ENCODE data around the gene ZNF827.

The ZNF827 gene

DNA sequence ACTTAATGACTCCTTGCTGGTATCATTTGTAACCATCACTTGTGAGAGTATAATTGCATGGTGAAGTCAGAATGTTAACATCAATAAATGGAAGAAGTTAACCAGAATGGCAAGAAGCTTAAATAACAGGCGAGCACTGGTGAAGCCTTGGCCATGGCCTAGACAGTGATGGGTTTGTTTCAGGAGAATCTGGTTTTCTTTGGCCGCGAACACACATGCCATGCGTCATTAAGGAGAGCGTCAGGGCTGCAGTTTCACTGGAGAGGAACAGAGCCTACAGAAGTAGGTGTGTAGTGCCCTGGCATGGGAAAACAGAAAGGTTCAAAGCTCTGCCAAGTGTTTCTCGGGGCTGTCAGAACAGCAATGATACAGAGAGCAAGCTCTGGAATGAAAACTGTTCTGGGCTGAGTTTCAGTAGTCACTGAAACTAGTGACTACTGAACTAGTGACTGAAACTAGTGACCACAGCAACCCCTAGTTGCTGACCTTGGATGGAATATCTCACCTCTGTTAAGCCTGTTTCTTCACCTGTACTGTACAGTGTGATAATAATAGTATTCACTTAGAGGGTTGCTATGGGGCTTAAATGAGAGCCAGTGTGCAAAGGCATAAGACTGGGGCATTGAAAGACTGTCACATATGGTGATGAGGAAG lies 164.9 kb downstream of the ZNF827 start:
- H3K9me3 ChIP-seq (ENCODE audit: control insufficient read depth, low read length): no peaks in the 10 kb centered on the region
- no peak for DNase-seq
- H3K27ac ChIP-seq (ENCODE audit: insufficient read depth, low read length, poor library complexity, severe bottlenecking): no peak overlapping the region
- H3K4me1 ChIP-seq (ENCODE audit: control insufficient read depth, insufficient read depth, low read length, poor library complexity, severe bottlenecking): no peaks in the 10 kb centered on the region
- H3K36me3 ChIP-seq (ENCODE audit: control insufficient read depth, insufficient read depth, low read length): peaks cover 22% of the 10 kb centered on the region
- no peaks in the 10 kb centered on the region for H3K27me3 ChIP-seq (replicated peaks; ENCODE audit: control insufficient read depth, insufficient read depth, low read length, poor library complexity, severe bottlenecking)
- H3K4me3 ChIP-seq (ENCODE audit: insufficient read depth, low read depth, low read length, poor library complexity, severe bottlenecking): no peak overlapping the region

DNA sequence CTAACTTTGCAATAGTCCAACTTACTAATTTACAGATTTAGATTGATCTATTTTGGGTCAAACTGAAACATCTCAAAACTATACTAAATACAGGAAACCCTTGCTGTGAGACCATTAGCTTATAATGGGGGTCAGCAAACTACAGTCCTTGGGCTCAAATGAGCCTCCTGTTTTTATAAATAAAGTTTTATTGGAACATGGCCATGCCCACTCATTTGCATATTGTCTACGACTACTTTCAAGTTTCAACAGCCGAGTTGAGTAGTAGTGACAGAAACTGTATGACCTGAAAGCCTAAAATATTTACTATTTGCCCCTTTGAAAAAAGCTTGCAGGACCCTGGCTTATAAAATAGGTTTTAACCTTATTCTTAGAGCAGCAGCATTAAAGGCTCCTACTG lies 166.3 kb downstream of the ZNF827 start:
- Histone ChIP-seq H3K27ac (ENCODE audit: insufficient read depth, low read length, poor library complexity, severe bottlenecking) (no peak overlapping the region), H3K4me3 (ENCODE audit: insufficient read depth, low read depth, low read length, poor library complexity, severe bottlenecking) (no peak overlapping the region), H3K9me3 (ENCODE audit: control insufficient read depth, low read length) (no peaks in the 10 kb centered on the region), H3K4me1 (ENCODE audit: control insufficient read depth, insufficient read depth, low read length, poor library complexity, severe bottlenecking) (no peaks in the 10 kb centered on the region), H3K27me3 (replicated peaks; ENCODE audit: control insufficient read depth, insufficient read depth, low read length, poor library complexity, severe bottlenecking) (no peaks in the 10 kb centered on the region), H3K36me3 (ENCODE audit: control insufficient read depth, insufficient read depth, low read length) (peaks cover 18% of the 10 kb centered on the region)
- DNase-seq: no peak

- H3K9me3 ChIP-seq (ENCODE audit: control insufficient read depth, low read length): no peaks in the 10 kb centered on the region
- H3K27ac ChIP-seq (ENCODE audit: insufficient read depth, low read length, poor library complexity, severe bottlenecking): no peak overlapping the region
- no peak overlapping the region for H3K4me3 ChIP-seq (ENCODE audit: insufficient read depth, low read depth, low read length, poor library complexity, severe bottlenecking)
Observed at GRCh38 chr4:145770124-145770523, 168.5 kb downstream of the ZNF827 start.

GRCh38 chr4:145769450-145770037 lies 169.1 kb downstream of the ZNF827 start:
- H3K4me1 ChIP-seq (ENCODE audit: control insufficient read depth, insufficient read depth, low read length, poor library complexity, severe bottlenecking): no peaks in the 10 kb centered on the region
- H3K36me3 ChIP-seq (ENCODE audit: control insufficient read depth, insufficient read depth, low read length): peaks cover 23% of the 10 kb centered on the region
- DNase-seq: no peak
- no peaks in the 10 kb centered on the region for H3K9me3 ChIP-seq (ENCODE audit: control insufficient read depth, low read length)
- no peak overlapping the region for H3K4me3 ChIP-seq (ENCODE audit: insufficient read depth, low read depth, low read length, poor library complexity, severe bottlenecking)
- no peaks in the 10 kb centered on the region for H3K27me3 ChIP-seq (replicated peaks; ENCODE audit: control insufficient read depth, insufficient read depth, low read length, poor library complexity, severe bottlenecking)
- H3K27ac ChIP-seq (ENCODE audit: insufficient read depth, low read length, poor library complexity, severe bottlenecking): no peak overlapping the region

More at GRCh38 chr4:145770124-145770523, 168.5 kb downstream of the ZNF827 start:
- H3K36me3 ChIP-seq (ENCODE audit: control insufficient read depth, insufficient read depth, low read length): peaks cover 17% of the 10 kb centered on the region
- no peak for DNase-seq
- H3K27me3 ChIP-seq (replicated peaks; ENCODE audit: control insufficient read depth, insufficient read depth, low read length, poor library complexity, severe bottlenecking): no peaks in the 10 kb centered on the region
- H3K4me1 ChIP-seq (ENCODE audit: control insufficient read depth, insufficient read depth, low read length, poor library complexity, severe bottlenecking): no peaks in the 10 kb centered on the region

- Histone ChIP-seq H3K27me3 (replicated peaks; ENCODE audit: control insufficient read depth, insufficient read depth, low read length, poor library complexity, severe bottlenecking) (no peaks in the 10 kb centered on the region), H3K4me1 (ENCODE audit: control insufficient read depth, insufficient read depth, low read length, poor library complexity, severe bottlenecking) (no peaks in the 10 kb centered on the region), H3K9me3 (ENCODE audit: control insufficient read depth, low read length) (no peaks in the 10 kb centered on the region), H3K4me3 (ENCODE audit: insufficient read depth, low read depth, low read length, poor library complexity, severe bottlenecking) (no peak overlapping the region), H3K36me3 (ENCODE audit: control insufficient read depth, insufficient read depth, low read length) (peaks cover 29% of the 10 kb centered on the region), H3K27ac (ENCODE audit: insufficient read depth, low read length, poor library complexity, severe bottlenecking) (no peak overlapping the region)
- DNase-seq: no peak
Observed at GRCh38 chr4:145766273-145766672, 172.3 kb downstream of the ZNF827 start.

- H3K36me3 ChIP-seq (ENCODE audit: control insufficient read depth, insufficient read depth, low read length): peaks cover 30% of the 10 kb centered on the region
- no peak for DNase-seq
- no peak overlapping the region for H3K4me3 ChIP-seq (ENCODE audit: insufficient read depth, low read depth, low read length, poor library complexity, severe bottlenecking)
- no peaks in the 10 kb centered on the region for H3K27me3 ChIP-seq (replicated peaks; ENCODE audit: control insufficient read depth, insufficient read depth, low read length, poor library complexity, severe bottlenecking)
- H3K4me1 ChIP-seq (ENCODE audit: control insufficient read depth, insufficient read depth, low read length, poor library complexity, severe bottlenecking): no peaks in the 10 kb centered on the region
- H3K9me3 ChIP-seq (ENCODE audit: control insufficient read depth, low read length): no peaks in the 10 kb centered on the region
- H3K27ac ChIP-seq (ENCODE audit: insufficient read depth, low read length, poor library complexity, severe bottlenecking): no peak overlapping the region
Observed at GRCh38 chr4:145763399-145763798, 175.2 kb downstream of the ZNF827 start.

DNA sequence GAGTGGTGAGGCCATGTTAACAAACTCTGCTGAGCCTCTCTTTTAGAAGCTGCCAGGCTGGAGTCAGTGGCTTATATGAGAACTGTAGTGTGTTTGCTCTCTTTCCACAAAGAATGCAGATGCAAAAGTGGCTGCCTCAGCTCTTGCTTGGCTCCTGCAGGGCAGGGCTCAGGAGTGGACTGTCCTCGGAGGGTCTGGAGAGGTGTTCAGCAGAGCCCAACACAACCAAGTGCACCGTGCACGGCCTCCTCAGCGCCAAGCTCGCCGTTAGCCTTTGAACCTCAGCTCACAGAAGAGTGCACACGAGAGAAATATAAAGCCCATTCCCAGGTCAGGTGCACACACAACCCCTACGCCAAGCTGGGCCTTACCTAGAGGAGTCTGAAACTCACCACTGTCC lies 175.9 kb downstream of the ZNF827 start:
- Histone ChIP-seq H3K9me3 (ENCODE audit: control insufficient read depth, low read length) (no peaks in the 10 kb centered on the region), H3K27ac (ENCODE audit: insufficient read depth, low read length, poor library complexity, severe bottlenecking) (no peak overlapping the region), H3K4me1 (ENCODE audit: control insufficient read depth, insufficient read depth, low read length, poor library complexity, severe bottlenecking) (no peaks in the 10 kb centered on the region), H3K4me3 (ENCODE audit: insufficient read depth, low read depth, low read length, poor library complexity, severe bottlenecking) (no peak overlapping the region), H3K36me3 (ENCODE audit: control insufficient read depth, insufficient read depth, low read length) (peaks cover 30% of the 10 kb centered on the region), H3K27me3 (replicated peaks; ENCODE audit: control insufficient read depth, insufficient read depth, low read length, poor library complexity, severe bottlenecking) (no peaks in the 10 kb centered on the region)
- no peak for DNase-seq

DNA sequence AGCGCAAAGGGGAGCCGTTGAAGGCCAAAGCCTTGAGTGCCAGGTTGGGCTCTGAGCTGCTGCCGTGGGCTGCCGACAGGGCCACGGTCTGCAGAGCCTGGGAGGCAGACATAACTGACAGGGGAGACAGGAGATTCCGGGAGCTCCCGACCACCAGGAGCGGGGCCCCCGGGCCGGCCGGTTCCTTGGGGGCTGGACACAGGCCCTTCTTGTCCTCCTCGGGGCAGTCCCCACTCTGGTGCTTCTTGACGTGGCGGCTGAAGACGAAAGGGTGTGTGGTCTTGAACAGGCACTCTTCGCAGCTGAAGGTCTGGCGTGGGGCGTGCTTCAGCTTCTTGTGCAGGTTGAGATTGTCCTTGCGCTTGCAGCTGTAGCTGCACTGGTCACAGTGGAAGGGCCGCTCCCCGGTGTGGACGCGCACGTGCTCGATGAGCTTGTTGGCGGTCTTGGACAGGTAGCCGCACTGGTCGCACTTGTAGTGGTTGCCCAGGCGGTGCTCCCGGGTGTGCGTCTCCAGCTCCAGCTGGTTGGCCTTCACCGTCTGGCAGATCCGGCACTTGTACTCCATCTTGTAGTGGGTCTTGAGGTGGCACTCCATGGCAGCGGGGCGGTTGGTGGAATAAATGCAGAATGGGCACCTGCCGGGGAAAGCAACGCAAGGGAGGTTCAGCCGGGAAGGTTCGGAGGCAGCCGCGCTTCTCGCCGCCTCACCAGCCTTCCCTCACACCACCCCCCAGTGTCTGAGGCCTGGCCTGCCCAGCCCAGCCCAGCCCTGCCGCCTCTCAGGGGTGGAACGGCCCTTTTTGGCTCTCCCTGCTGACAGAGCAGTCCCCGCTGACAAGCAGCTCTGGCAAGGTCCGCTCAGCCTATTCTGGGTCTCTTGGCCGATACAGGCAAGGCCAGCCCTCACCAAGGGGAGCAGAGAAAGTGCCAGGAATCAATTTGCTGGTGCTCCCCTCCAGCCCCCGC lies 177.4 kb downstream of the ZNF827 start:
- H3K9me3 ChIP-seq (ENCODE audit: control insufficient read depth, low read length): no peaks in the 10 kb centered on the region
- no peak overlapping the region for H3K4me3 ChIP-seq (ENCODE audit: insufficient read depth, low read depth, low read length, poor library complexity, severe bottlenecking)
- no peaks in the 10 kb centered on the region for H3K27me3 ChIP-seq (replicated peaks; ENCODE audit: control insufficient read depth, insufficient read depth, low read length, poor library complexity, severe bottlenecking)
- DNase-seq: no peak
- no peak overlapping the region for H3K27ac ChIP-seq (ENCODE audit: insufficient read depth, low read length, poor library complexity, severe bottlenecking)
- peaks cover 30% of the 10 kb centered on the region for H3K36me3 ChIP-seq (ENCODE audit: control insufficient read depth, insufficient read depth, low read length)
- H3K4me1 ChIP-seq (ENCODE audit: control insufficient read depth, insufficient read depth, low read length, poor library complexity, severe bottlenecking): no peaks in the 10 kb centered on the region

- H3K4me3 ChIP-seq (ENCODE audit: insufficient read depth, low read depth, low read length, poor library complexity, severe bottlenecking): no peak overlapping the region
- H3K9me3 ChIP-seq (ENCODE audit: control insufficient read depth, low read length): no peaks in the 10 kb centered on the region
- peaks cover 27% of the 10 kb centered on the region for H3K36me3 ChIP-seq (ENCODE audit: control insufficient read depth, insufficient read depth, low read length)
- H3K4me1 ChIP-seq (ENCODE audit: control insufficient read depth, insufficient read depth, low read length, poor library complexity, severe bottlenecking): no peaks in the 10 kb centered on the region
- no peak for DNase-seq
- no peak overlapping the region for H3K27ac ChIP-seq (ENCODE audit: insufficient read depth, low read length, poor library complexity, severe bottlenecking)
- no peaks in the 10 kb centered on the region for H3K27me3 ChIP-seq (replicated peaks; ENCODE audit: control insufficient read depth, insufficient read depth, low read length, poor library complexity, severe bottlenecking)
Observed at GRCh38 chr4:145760176-145760575, 178.4 kb downstream of the ZNF827 start.

DNA sequence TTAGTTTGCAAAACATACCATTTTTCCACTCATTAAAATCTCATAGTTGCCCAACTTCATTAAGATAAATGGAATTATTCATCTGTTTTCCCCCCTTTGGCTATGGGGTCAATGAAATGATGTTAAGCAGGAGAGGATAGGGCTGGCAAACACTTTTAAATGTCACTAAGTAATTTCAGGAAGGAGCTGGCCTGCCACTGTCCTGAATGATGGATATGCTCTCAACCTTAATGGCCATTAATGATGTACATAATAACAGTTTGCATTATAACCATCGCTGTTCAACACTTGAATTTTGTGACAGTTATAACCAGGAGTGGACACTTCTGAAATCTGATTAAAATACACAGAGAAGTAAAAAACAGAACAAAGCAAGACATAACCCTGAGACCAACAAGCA lies 181.4 kb downstream of the ZNF827 start:
- DNase-seq: no peak
- no peaks in the 10 kb centered on the region for H3K4me1 ChIP-seq (ENCODE audit: control insufficient read depth, insufficient read depth, low read length, poor library complexity, severe bottlenecking)
- no peak overlapping the region for H3K4me3 ChIP-seq (ENCODE audit: insufficient read depth, low read depth, low read length, poor library complexity, severe bottlenecking)
- H3K27me3 ChIP-seq (replicated peaks; ENCODE audit: control insufficient read depth, insufficient read depth, low read length, poor library complexity, severe bottlenecking): no peaks in the 10 kb centered on the region
- no peak overlapping the region for H3K27ac ChIP-seq (ENCODE audit: insufficient read depth, low read length, poor library complexity, severe bottlenecking)
- H3K9me3 ChIP-seq (ENCODE audit: control insufficient read depth, low read length): no peaks in the 10 kb centered on the region
- H3K36me3 ChIP-seq (ENCODE audit: control insufficient read depth, insufficient read depth, low read length): peaks cover 6% of the 10 kb centered on the region
